Esophagus squamous epithelium (tissue), 5 donors: ENCODE measurements around the gene PTPRJ. TPM values are rescaled to one million over a fixed set of nuclear protein-coding genes. Genes with fewer than 3 reads are reported as not detected.

Source experiments
- DNase-seq: peaks from one replicate; lab custom pipeline; 2025; lab: John Stamatoyannopoulos, UW
- H3K27ac ChIP-seq, 4 donors: fragments of 200-600 bp; sonication (generic); one replicate each; pipeline ENCODE4 v1.5.1; 2016 to 2019; ENCODE audit warnings: mild to moderate bottlenecking in 1 of 4
- H3K27me3 ChIP-seq, 4 donors: fragments of 200-600 bp; sonication (generic); 1 replicate in 3 of 4; 2 replicates in 1 of 4; pipeline versions ENCODE4 v1.5.1 to v1.6.0; 2017 to 2021; ENCODE audit warnings: antibody characterized with exemption in 1 of 4
- H3K36me3 ChIP-seq, 3 donors: fragments of 200-600 bp; sonication (generic); one replicate each; pipeline ENCODE4 v1.5.1; 2016 to 2019
- H3K4me1 ChIP-seq, 3 donors: fragments of 200-600 bp; sonication (generic); one replicate each; pipeline ENCODE4 v1.5.1; 2017 to 2019
- H3K4me3 ChIP-seq, 4 donors: fragments of 200-600 bp; sonication (generic); 1 replicate in 3 of 4; 2 replicates in 1 of 4; pipeline ENCODE4 v1.5.1; 2016 to 2019; ENCODE audit warnings: mild to moderate bottlenecking in 2 of 4, moderate library complexity in 1 of 4
- H3K9me3 ChIP-seq, 3 donors: fragments of 200-600 bp; sonication (generic); one replicate each; pipeline ENCODE4 v1.5.1; 2016 to 2019
- POLR2A ChIP-seq, 4 donors: fragments of 450-650 bp; IDR thresholded peaks; one replicate each; pipeline ENCODE4 v1.6.1; 2017; ENCODE audit warnings: antibody characterized with exemption in 4 of 4, mild to moderate bottlenecking in 4 of 4, moderate library complexity in 3 of 4
- WGBS, 2 donors: methylation state at CpG; one replicate each; pipeline ENCODE4 v1.1.5; 2018; 5-methylcytosine and 5-hydroxymethylcytosine counted together
- intact Hi-C: fragments of 100-400 bp; cut with DNase I; formaldehyde crosslinking; loops from one replicate; pipeline ENCODE4 v1.15.0; 2022
- total RNA-seq, 4 donors: library from RNA; depleted of rRNA; stranded (reverse); fragments of >200 nt; gene quantifications; one replicate each; pipeline ENCODE4 v1.1.0, GENCODE V29; 2016
- TF ChIP-seq, protein P1 (sequence below), 6 experiments: fragments of 450-650 bp in 4 of 6; fragments of 200-600 bp in 2 of 6; sonication (generic) in 2 of 6; IDR thresholded peaks; one replicate each; pipeline ENCODE4 v1.5.1; 2016 to 2019; ENCODE audit warnings: antibody characterized with exemption in 6 of 6, mild to moderate bottlenecking in 4 of 6, moderate library complexity in 4 of 6
- donor health status: DM: yes; HTN: yes; CAD: no.

The PTPRJ gene
- total RNA-seq, 4 donors from 2014 or later = 1.7 to 11.6 (median 3.4) TPM

DNA sequence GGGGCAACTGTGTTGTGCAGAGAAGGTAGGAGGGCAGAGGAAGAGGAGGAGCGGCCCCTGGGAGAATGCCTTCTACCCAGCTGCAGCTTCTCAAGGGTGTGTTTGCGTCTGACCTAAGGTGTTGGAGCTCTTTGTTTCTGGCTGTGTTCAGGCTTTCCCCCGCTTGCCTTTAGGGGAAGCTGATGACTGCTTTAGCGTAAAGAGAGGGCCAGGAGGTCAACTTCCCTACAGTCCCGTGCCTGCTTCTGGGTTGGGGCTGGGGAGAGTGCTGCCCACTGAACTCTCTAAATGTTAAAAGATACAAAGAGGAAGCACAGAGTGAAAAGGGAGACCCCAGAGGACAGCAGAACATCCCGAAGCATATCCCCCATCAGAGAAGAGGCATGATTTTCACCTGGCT is 99.2 kb downstream of the PTPRJ start:
- no peaks in the 10 kb centered on the region for H3K9me3 ChIP-seq
- intact Hi-C loops = no loop called here
- H3K36me3 ChIP-seq = no peaks in the 10 kb centered on the region
- H3K27ac ChIP-seq = no peak overlapping the region
- no peak for DNase-seq
- peaks cover 0 to 15% (median 3%) of the 10 kb centered on the region in 3 donors for H3K4me1 ChIP-seq
- 77 to 84% methylated on average over 3 to 6 of the region's 6 CpGs for WGBS, 2 donors
- TF ChIP-seq, protein P1, sequence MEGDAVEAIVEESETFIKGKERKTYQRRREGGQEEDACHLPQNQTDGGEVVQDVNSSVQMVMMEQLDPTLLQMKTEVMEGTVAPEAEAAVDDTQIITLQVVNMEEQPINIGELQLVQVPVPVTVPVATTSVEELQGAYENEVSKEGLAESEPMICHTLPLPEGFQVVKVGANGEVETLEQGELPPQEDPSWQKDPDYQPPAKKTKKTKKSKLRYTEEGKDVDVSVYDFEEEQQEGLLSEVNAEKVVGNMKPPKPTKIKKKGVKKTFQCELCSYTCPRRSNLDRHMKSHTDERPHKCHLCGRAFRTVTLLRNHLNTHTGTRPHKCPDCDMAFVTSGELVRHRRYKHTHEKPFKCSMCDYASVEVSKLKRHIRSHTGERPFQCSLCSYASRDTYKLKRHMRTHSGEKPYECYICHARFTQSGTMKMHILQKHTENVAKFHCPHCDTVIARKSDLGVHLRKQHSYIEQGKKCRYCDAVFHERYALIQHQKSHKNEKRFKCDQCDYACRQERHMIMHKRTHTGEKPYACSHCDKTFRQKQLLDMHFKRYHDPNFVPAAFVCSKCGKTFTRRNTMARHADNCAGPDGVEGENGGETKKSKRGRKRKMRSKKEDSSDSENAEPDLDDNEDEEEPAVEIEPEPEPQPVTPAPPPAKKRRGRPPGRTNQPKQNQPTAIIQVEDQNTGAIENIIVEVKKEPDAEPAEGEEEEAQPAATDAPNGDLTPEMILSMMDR (IDR thresholded peaks at IDR 0.05) = no peak
- no peak for TF ChIP-seq POLR2A (IDR thresholded peaks at IDR 0.05)
- H3K4me3 ChIP-seq = no peak overlapping the region
- H3K27me3 ChIP-seq = no peaks in the 10 kb centered on the region

DNA sequence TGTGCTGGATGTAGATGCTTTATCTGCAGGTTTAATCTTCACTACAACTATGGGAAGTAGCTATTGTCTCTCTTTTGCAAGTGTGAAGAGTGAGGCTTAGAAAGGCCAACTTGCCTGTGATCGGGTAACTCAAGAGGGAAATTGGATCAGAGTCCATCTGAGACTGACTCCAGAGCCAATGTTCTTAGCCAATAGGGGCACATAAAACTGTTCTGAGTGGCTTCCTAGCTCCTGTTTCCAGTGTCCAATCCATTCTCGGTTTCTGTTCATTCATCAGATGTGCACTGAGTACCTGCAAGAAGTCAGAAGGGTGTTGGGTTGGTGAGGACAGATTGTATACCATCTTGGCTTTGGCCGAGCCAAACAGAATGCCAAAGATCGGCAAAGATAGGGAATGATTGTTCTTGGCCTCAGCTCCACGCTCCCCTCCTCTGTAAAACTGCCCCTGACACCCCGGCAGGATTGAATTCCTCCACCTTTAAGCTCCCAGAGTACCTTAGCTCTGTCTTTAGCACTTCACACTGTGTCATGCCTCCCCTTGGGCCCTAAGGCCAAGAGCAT is 100.0 kb downstream of the PTPRJ start:
- Histone ChIP-seq H3K4me3 (no peak overlapping the region), H3K4me1 (peaks cover 0 to 15% (median 3%) of the 10 kb centered on the region in 3 donors), H3K9me3 (no peaks in the 10 kb centered on the region), H3K27ac (peak overlapping the region in 1 of 4 donors; percentile 34), H3K27me3 (no peaks in the 10 kb centered on the region), H3K36me3 (no peaks in the 10 kb centered on the region)
- no peak for DNase-seq
- 87 to 98% methylated on average over 5 to 6 of the region's 6 CpGs for WGBS, 2 donors
- intact Hi-C loops = no loop called here
- no peak for TF ChIP-seq POLR2A (IDR thresholded peaks at IDR 0.05)
- TF ChIP-seq, protein P1 (IDR thresholded peaks at IDR 0.05) = no peak

DNA sequence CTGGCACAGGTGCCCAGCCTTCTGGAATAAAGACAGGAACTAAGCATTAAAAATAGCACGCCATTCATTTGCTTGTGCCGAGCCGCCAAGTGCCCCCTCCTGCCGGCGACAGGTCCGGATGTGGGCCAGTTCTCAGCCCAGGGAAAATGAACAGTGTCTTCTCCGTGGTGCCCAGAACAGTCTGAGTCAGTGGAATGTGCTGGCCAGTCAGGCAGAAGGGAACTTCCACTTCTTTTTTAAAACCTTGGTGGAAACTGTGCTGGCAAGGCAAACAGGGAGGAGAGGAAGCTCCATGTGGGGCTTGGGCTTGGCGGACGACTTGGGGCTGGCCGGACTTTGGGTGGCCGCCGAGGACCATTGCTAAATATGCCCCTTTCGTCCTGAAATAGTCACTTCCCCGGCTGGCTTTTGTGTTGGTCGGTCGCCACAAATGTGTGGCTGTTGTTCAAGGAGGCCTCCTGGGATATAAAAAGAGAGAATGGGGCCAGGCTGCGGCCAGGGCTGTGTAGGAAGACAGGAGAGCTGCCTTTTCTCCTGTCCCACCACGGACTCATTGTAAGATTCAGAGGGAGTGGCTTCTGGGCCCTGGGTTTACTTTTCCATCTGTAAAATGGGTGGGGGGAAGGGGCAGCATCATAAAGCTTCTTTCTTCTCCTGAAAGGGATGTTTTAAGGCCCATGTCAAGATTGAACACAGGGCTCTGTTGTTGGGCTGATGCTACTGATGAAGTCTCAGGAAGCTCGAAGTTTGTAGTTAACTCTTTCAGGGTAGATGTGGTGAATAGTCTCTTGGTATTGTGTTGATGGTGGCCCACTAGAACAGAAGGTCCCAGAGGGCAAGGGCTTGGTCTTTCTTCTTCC is 101.0 kb downstream of the PTPRJ start:
- Histone ChIP-seq H3K27me3 (no peaks in the 10 kb centered on the region), H3K4me3 (no peak overlapping the region), H3K4me1 (peaks cover 0 to 15% (median 3%) of the 10 kb centered on the region in 3 donors), H3K9me3 (no peaks in the 10 kb centered on the region), H3K27ac (peak overlapping the region in 2 of 4 donors; percentile 34 to 56), H3K36me3 (no peaks in the 10 kb centered on the region)
- WGBS, 2 donors = 52 to 59% methylated on average over 12 to 19 of the region's 19 CpGs
- intact Hi-C loops = no loop called here
- DNase-seq = no peak
- no peak for TF ChIP-seq POLR2A (IDR thresholded peaks at IDR 0.05)
- TF ChIP-seq, protein P1 (IDR thresholded peaks at IDR 0.05) = no peak

DNA sequence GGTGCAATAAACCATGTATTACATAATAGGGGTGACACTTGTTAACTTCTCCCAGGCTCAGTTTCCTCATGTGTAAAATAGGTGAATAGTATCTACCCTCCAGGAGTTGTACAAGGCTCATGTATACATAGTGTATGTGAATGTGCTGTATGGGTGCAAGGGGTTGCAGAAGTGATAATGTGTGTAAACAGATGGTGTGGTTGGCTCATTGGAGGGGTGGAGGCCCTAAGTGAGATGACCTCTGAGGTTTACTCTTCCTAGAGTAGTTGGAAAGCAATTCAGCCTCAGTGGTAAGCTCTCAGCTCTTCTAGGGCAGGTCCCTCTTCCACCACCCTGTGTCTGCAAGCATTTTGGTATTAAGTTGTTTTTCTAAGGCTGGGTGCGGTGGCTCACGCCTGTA is 102.4 kb downstream of the PTPRJ start:
- intact Hi-C loops = no loop called here
- Histone ChIP-seq H3K36me3 (no peaks in the 10 kb centered on the region), H3K9me3 (no peaks in the 10 kb centered on the region), H3K4me3 (no peak overlapping the region), H3K27me3 (no peaks in the 10 kb centered on the region), H3K4me1 (peaks cover 0 to 15% (median 3%) of the 10 kb centered on the region in 3 donors), H3K27ac (no peak overlapping the region)
- no peak for DNase-seq
- TF ChIP-seq, protein P1 (IDR thresholded peaks at IDR 0.05) = no peak
- TF ChIP-seq POLR2A (IDR thresholded peaks at IDR 0.05) = no peak
- 100% methylated on average over 2 of the region's 2 CpGs; no CpG with 5 or more reads in 1 of the 2 donors for WGBS, 2 donors

DNA sequence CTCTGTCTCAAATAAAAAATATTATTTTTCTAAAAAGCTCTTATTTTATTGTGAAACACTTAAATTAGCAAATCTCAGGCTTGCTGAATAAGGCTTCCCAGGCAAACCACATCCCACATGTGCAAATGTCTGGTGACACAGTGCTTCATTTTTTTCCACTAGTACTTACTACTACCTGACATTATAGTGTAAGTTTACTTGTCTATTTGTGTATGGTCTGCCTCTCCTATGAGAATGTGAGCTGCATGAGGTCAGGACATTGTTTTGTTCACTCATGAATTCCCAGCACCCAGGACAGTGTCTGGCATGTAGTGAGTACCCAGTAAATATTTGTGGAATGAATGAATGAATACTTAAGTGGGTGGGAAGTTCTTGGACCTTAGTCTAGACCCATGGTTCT is 103.1 kb downstream of the PTPRJ start:
- TF ChIP-seq, protein P1 (IDR thresholded peaks at IDR 0.05) = no peak
- TF ChIP-seq POLR2A (IDR thresholded peaks at IDR 0.05) = no peak
- H3K27me3 ChIP-seq = no peaks in the 10 kb centered on the region
- no peak overlapping the region for H3K4me3 ChIP-seq
- H3K4me1 ChIP-seq = peaks cover 0 to 19% (median 3%) of the 10 kb centered on the region in 3 donors
- intact Hi-C loops = no loop called here
- H3K27ac ChIP-seq = no peak overlapping the region
- no peaks in the 10 kb centered on the region for H3K9me3 ChIP-seq
- H3K36me3 ChIP-seq = no peaks in the 10 kb centered on the region
- DNase-seq = no peak
